GM19372 (cell line): ENCODE results near the gene RAVER2.
"Not testable (repeated sequence)": the region's sequence is repeated elsewhere in the genome, so short reads cannot be mapped to it uniquely, and the experiment has no call there.

Source experiments
- ATAC-seq: cut with Tn5 transposase; IDR thresholded peaks from one replicate; pipeline ENCODE4 v1.9.1; 2021; ENCODE audit warnings: mild to moderate bottlenecking, low read depth, moderate library complexity; ENCODE audit not compliant: unreplicated experiment

Gene RAVER2

DNA sequence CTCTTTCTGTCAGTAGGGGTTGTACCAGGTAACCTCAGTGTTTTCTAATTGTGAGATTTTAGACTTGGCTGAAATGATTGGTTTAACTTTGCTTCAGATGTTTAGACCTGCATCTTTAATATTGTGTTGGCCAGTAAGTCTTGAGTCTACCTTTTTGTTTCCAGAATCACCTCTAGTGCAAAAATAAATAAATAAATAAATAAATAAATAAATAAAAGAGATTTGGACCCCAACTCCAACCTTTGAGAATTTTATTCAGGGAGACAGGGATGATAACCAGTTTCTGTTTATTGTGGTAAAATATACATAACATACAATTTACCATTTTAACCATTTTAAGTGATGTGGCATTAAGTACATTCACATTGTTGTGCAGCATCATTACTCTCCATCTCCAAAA, 64.4 kb downstream of the RAVER2 start:
- no peak for ATAC-seq

- no peak for ATAC-seq
Measured at GRCh38 chr1:64810001-64810400, 65.1 kb downstream of the RAVER2 start.

DNA sequence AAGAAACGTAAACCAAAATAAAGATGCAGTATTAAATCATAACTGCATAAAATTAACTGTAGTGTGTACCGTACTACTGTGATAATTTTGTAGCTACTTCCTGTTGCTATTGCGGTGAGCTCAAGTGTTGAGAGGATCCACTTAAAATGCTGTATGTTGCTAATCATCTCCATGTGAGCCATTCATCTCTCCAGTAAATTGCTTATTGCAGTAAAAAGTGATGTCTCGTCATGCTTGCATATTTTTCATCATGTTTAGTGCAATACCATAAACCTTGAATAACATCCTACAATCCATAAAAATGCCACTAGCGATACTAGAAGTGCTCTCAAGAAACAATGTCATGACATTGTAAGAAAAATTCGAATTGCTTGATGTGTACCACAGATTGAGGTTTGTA, 66.3 kb downstream of the RAVER2 start:
- ATAC-seq: no peak

GRCh38 chr1:64814427-64814826, 69.6 kb downstream of the RAVER2 start:
- ATAC-seq: no peak

DNA sequence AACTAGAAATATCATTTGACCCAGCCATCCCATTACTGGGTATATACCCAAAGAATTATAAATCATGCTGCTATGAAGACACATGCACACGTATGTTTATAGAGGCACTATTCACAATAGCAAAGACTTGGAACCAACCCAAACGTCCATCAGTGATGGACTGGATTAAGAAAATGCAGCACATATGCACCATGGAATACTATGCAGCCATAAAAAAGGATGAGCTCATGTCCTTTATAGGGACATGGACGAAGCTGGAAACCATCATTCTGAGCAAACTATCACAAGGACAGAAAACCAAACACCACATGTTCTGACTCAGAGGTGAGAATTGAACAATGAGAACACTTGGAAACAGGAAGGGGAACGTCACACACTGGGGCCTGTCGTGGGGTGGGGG, 72.5 kb downstream of the RAVER2 start:
- not testable (repeated sequence) for ATAC-seq

DNA sequence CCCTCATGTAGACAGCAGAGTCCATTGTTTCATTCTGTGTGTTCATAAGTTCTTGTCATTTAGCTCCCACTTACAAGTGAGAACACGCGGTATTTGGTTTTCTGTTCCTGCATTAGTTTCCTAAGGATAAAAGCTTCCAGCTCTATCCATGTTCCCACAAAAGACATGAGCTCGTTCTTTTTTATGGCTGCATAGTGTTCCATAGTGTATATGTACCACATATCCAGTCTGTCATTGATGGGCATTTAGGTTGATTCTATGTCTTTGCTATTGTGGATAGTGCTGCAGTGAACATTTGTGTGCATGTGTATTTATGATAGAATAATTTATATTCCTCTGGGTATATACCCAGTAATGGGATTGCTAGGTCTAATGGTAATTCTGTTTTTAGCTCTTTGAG, 75.7 kb downstream of the RAVER2 start:
- not testable (repeated sequence) for ATAC-seq

- no peak for ATAC-seq
Measured at GRCh38 chr1:64822621-64823020, 77.7 kb downstream of the RAVER2 start.

- no peak for ATAC-seq
Measured at GRCh38 chr1:64823691-64824476, 79.0 kb downstream of the RAVER2 start.

DNA sequence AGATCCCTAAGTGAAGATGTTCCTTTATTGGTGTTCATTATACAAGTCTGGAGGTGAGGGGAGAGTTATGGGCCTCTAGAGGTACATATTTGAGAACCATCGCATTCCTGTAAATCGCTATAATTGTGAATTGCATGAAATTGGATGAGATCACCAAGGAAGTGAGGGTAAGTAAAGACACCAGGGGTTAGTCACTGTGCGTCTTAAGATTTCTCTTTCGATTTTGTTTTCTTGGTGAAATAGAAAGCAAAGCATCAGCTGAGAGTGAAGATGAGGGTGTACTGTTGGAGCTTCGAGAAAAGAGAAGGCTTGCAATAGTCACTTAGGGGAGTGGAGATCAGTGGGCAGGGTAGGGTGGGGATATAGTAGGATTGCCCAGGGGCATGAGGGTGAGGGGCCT, 82.1 kb downstream of the RAVER2 start:
- no peak for ATAC-seq

DNA sequence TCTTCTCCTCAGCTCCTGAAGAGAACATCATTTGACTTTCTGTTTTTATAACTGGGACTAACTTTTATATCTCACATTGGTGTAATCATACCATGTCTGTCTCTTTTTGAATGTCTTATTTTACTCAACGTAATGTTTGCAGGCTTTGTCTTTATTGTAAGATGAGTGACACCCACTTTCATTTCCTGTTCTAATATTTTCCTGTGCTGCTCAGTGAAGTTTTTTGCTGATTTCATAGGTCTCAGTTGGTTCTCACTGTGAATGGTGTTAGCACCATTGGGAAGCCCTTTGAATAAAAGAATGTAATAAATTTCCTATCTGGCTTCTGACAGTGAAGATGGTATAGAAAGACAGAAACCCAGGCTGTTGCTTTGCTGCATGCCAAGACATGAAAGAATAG, 84.0 kb downstream of the RAVER2 start:
- no peak for ATAC-seq

- no peak for ATAC-seq
Measured at GRCh38 chr1:64829411-64830029, 84.6 kb downstream of the RAVER2 start.

- no peak for ATAC-seq
Measured at GRCh38 chr1:64830030-64830651, 85.3 kb downstream of the RAVER2 start.

DNA sequence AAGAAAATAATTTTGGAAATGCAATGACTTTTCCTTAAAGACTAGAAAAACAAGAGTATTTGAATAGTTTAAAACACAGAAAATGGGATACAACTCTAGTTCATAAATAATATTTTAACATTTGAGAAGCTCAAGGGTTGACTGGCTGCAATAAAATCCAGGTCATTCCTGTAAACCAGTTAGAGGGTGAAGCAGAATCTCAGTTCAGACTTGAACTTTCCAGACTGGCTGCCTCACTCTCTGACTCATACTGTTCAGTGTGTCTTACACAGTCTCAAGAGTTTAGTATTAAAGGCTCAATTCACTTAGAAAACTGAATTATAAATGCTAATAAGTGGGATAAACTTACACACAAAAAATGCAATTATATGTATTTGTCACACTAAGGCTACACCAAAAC, 89.9 kb downstream of the RAVER2 start:
- no peak for ATAC-seq

GRCh38 chr1:64836802-64837201, 91.9 kb downstream of the RAVER2 start:
- ATAC-seq: no peak

DNA sequence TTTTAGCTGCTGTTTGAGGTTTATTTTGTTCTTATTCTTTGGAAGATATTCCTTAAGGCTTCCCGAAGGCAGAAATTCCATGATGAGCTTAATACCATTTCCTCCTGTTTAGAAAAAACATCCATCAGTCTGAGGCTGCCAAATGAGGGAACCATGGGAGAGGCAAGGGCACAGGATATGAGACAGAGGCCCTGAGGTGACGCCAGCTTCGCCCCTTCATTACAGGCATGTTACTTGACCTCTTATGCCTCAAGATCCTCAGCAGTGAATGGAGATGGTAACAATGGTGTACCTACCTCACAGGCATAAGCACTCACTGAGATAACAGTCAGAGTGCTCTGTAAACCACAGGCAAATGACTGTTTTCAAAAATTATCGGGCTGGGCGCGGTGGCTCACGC, 93.6 kb downstream of the RAVER2 start:
- ATAC-seq: no peak

DNA sequence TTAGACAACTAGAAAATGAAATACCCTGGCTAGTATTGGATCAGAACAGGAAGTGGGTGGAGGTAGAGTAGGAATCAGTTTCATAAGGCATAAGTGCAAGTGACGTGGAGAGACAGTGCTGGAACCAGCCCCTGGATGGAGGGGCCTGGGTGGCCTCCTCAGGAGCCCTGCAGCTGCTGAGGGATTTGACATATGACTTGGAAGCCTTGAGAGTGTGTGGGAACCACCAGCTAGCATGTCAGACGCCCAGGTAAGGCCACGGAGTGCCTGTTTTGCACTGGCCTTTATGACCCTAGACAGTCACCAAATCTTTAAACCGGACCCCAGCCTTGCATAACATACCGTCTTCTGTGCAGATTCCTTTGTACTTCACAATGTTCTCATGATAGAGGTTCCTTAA, 94.4 kb downstream of the RAVER2 start:
- no peak for ATAC-seq

- no peak for ATAC-seq
Measured at GRCh38 chr1:64839732-64840405, 95.0 kb downstream of the RAVER2 start.

DNA sequence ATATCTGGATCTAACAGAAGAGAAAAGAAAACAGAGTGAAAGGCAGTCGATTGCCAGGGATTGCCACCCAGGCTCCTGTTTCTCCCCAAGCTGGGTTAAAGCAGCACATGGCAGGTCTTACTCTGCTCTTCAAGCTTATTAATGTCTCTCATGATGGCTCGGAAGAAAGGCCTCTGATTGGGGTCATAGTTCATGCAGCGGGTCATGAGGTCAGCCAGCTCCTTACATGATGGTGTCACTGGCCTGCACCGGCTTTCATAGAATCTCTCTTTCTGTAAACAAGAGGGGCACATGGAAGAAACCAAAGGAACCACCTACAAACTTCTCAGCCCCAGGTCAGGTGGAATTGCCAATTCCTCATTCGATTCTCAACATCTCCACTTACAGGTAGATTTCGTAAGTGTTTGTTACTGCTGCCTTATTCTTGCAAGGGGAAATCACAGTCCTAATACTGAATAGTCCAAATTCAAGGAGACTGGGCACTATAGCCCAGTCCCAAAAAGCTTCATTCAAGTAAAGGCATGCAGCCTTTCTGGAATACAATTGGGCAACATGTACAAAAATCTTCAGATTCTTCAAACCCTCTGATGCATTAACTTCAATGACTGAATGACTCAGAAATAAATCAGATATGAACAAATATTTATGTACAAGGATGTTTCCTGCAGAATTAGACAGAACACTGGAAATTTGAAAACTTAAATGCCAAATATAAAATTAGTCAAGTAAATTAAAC, 96.6 kb downstream of the RAVER2 start:
- no peak for ATAC-seq

GRCh38 chr1:64842224-64842623, 97.3 kb downstream of the RAVER2 start:
- no peak for ATAC-seq

DNA sequence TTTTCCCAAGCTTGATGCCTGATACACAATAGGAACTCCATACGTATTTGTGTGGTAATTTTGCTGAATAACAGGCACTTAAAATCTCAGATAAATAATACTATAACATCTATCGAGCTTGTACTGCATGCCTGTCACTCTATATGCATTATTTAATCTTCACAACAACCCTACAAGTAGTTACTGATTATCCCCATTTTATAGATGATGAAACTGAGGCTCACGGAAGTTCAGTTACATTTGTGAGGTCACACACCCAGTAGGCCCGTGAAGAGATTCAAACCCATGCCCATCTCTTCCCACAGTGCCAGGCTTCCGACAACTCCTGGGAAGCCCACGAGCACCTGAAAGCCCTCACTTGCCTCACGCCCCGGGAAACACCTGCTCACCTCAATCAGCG, 98.8 kb downstream of the RAVER2 start:
- no peak for ATAC-seq

DNA sequence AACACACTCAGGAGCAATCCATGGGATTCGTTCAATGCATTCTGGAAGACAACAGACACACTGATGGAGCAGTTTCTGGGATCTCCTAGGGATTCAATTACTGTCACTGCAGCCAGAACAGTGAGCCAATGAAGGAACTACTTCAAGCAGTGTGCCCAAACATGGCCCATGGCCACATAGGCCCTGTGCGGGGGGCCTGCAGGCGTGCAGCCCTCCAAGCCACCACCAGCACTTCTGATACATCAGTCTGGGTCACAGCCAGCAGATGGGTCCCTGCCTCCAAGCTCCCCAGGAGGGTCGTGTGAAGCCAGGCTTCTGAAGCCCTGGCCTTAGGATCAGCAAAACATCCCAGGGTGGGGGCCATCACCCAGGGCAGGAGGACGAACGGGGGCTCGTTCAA, 99.3 kb downstream of the RAVER2 start:
- no peak for ATAC-seq
